ENCODE results near the gene SEC22B. TPM values are rescaled to one million over a fixed set of nuclear protein-coding genes. Genes with fewer than 3 reads are reported as not detected.
"Not testable (repeated sequence)": the region's sequence is repeated elsewhere in the genome, so short reads cannot be mapped to it uniquely, and the experiment has no call there.

SEC22B gene
- total RNA-seq (10 to 100 TPM; 29.8 to 33.9 (median 31.2) TPM), total RNA-seq (45.6 to 100 (median 78.2) reads per million in 29 experiments)
- total RNA-seq (2013): 28.9 TPM

GRCh38 chr1:120176092-120176855 lies at the start of gene SEC22B:
TSS of gene SEC22B (minus strand) at chr1:120176520. CDS start at chr1:120176381, 139 bp downstream.
- ATAC-seq (replicated peaks in 1 of 4): peak; percentile 97 to 99 (median 99)

GRCh38 chr1:120217933-120218332 lies 41.6 kb upstream of the SEC22B start:
- DNase-seq; ATAC-seq (replicated peaks in 1 of 4); H3K27ac ChIP-seq (ENCODE audit: low read length); H3K4me1 Mint-ChIP-seq; H3K4me3 ChIP-seq (ENCODE audit: control insufficient read depth in 1 of 2, extremely low read depth in 1 of 2, low read length in 1 of 2); POLR2A ChIA-PET; H3K36me3 ChIP-seq (ENCODE audit: control insufficient read depth in 2 of 2, extremely low read depth in 1 of 2, insufficient read depth in 1 of 2, low read length in 1 of 2); CTCF ChIA-PET; H3K9me3 Mint-ChIP-seq; H3K4me1 ChIP-seq (ENCODE audit: control insufficient read depth in 1 of 2, extremely low read depth in 1 of 2, insufficient read depth in 2 of 2, low read length in 2 of 2); H3K9me3 ChIP-seq; H3K27me3 Mint-ChIP-seq; H3K36me3 Mint-ChIP-seq; H3K27me3 ChIP-seq (replicated peaks in 1 of 2; ENCODE audit: control insufficient read depth in 2 of 2, extremely low read depth in 1 of 2, insufficient read depth in 2 of 2, low read length in 1 of 2); H3K27ac Mint-ChIP-seq; H3K4me3 Mint-ChIP-seq: not testable (repeated sequence)
- no CpG with 5 or more reads among the region's 2 CpGs for WGBS (ENCODE audit: insufficient coverage)

More at GRCh38 chr1:120176092-120176855, at the start of gene SEC22B:
- Mint-ChIP-seq H3K4me3 (peak within 1 kb of the TSS; percentile 95 to 97 (median 96)), H3K9me3 (no peaks in the 10 kb centered on the region), H3K4me1 (peaks cover 17 to 24% (median 23%) of the 10 kb centered on the region in 3 donors), H3K27me3 (no peaks in the 10 kb centered on the region), H3K27ac (peak within 1 kb of the TSS; percentile 91 to 96), H3K36me3 (no peaks in the 10 kb centered on the region)
- H3K27me3 ChIP-seq (replicated peaks in 1 of 2; ENCODE audit: control insufficient read depth in 2 of 2, extremely low read depth in 1 of 2, insufficient read depth in 2 of 2, low read length in 1 of 2): no peaks in the 10 kb centered on the region
- peak; percentile 77 to 96 (median 87) for DNase-seq
- H3K4me1 ChIP-seq (ENCODE audit: control insufficient read depth in 1 of 2, extremely low read depth in 1 of 2, insufficient read depth in 2 of 2, low read length in 2 of 2): peaks cover 0 to 6% of the 10 kb centered on the region in 2 experiments
- H3K36me3 ChIP-seq (ENCODE audit: control insufficient read depth in 2 of 2, extremely low read depth in 1 of 2, insufficient read depth in 1 of 2, low read length in 1 of 2): no peaks in the 10 kb centered on the region
- ChIA-PET POLR2A (no interaction called here), CTCF (interaction anchor here in 1 of 2 donors (0.8 to 1.0 kb wide), 2 partner anchors 189 to 368 kb away, joined by 3 read pairs; no protein-coding TSS in a partner anchor)
- peak within 1 kb of the TSS; percentile 78 to 92 for H3K4me3 ChIP-seq (ENCODE audit: control insufficient read depth in 1 of 2, extremely low read depth in 1 of 2, low read length in 1 of 2)
- WGBS (ENCODE audit: insufficient coverage): 0% methylated on average over 33 of the region's 39 CpGs
- no peaks in the 10 kb centered on the region for H3K9me3 ChIP-seq
- peak within 1 kb of the TSS; percentile 72 for H3K27ac ChIP-seq (ENCODE audit: low read length)

- WGBS (ENCODE audit: insufficient coverage): no CpG with 5 or more reads among the region's 3 CpGs
- DNase-seq; ATAC-seq (replicated peaks in 1 of 4); H3K4me3 Mint-ChIP-seq; CTCF ChIA-PET; H3K4me3 ChIP-seq (ENCODE audit: control insufficient read depth in 1 of 2, extremely low read depth in 1 of 2, low read length in 1 of 2); H3K27ac Mint-ChIP-seq; POLR2A ChIA-PET; H3K4me1 ChIP-seq (ENCODE audit: control insufficient read depth in 1 of 2, extremely low read depth in 1 of 2, insufficient read depth in 2 of 2, low read length in 2 of 2); H3K4me1 Mint-ChIP-seq; H3K36me3 Mint-ChIP-seq; H3K36me3 ChIP-seq (ENCODE audit: control insufficient read depth in 2 of 2, extremely low read depth in 1 of 2, insufficient read depth in 1 of 2, low read length in 1 of 2); H3K27me3 ChIP-seq (replicated peaks in 1 of 2; ENCODE audit: control insufficient read depth in 2 of 2, extremely low read depth in 1 of 2, insufficient read depth in 2 of 2, low read length in 1 of 2); H3K27ac ChIP-seq (ENCODE audit: low read length); H3K27me3 Mint-ChIP-seq; H3K9me3 ChIP-seq; H3K9me3 Mint-ChIP-seq: not testable (repeated sequence)
Observed at GRCh38 chr1:120217175-120217929, 41.0 kb upstream of the SEC22B start.

GRCh38 chr1:120213606-120214005 lies 37.3 kb upstream of the SEC22B start:
- WGBS (ENCODE audit: insufficient coverage): no CpG with 5 or more reads among the region's 2 CpGs
- H3K4me3 Mint-ChIP-seq; H3K4me1 ChIP-seq (ENCODE audit: control insufficient read depth in 1 of 2, extremely low read depth in 1 of 2, insufficient read depth in 2 of 2, low read length in 2 of 2); H3K4me3 ChIP-seq (ENCODE audit: control insufficient read depth in 1 of 2, extremely low read depth in 1 of 2, low read length in 1 of 2); H3K27me3 ChIP-seq (replicated peaks in 1 of 2; ENCODE audit: control insufficient read depth in 2 of 2, extremely low read depth in 1 of 2, insufficient read depth in 2 of 2, low read length in 1 of 2); H3K9me3 ChIP-seq; H3K27ac Mint-ChIP-seq; H3K36me3 Mint-ChIP-seq; H3K36me3 ChIP-seq (ENCODE audit: control insufficient read depth in 2 of 2, extremely low read depth in 1 of 2, insufficient read depth in 1 of 2, low read length in 1 of 2); H3K9me3 Mint-ChIP-seq; H3K27me3 Mint-ChIP-seq; POLR2A ChIA-PET; H3K4me1 Mint-ChIP-seq; H3K27ac ChIP-seq (ENCODE audit: low read length); DNase-seq; CTCF ChIA-PET: not testable (repeated sequence)
- ATAC-seq (replicated peaks in 1 of 4): peak; percentile 62 to 68 (median 67)

- DNase-seq; H3K27ac Mint-ChIP-seq; H3K36me3 Mint-ChIP-seq; H3K4me1 Mint-ChIP-seq; H3K4me3 Mint-ChIP-seq; H3K9me3 ChIP-seq; ATAC-seq (replicated peaks in 1 of 4); H3K27ac ChIP-seq (ENCODE audit: low read length); H3K9me3 Mint-ChIP-seq; H3K27me3 ChIP-seq (replicated peaks in 1 of 2; ENCODE audit: control insufficient read depth in 2 of 2, extremely low read depth in 1 of 2, insufficient read depth in 2 of 2, low read length in 1 of 2); CTCF ChIA-PET; POLR2A ChIA-PET; H3K36me3 ChIP-seq (ENCODE audit: control insufficient read depth in 2 of 2, extremely low read depth in 1 of 2, insufficient read depth in 1 of 2, low read length in 1 of 2); H3K4me1 ChIP-seq (ENCODE audit: control insufficient read depth in 1 of 2, extremely low read depth in 1 of 2, insufficient read depth in 2 of 2, low read length in 2 of 2); H3K27me3 Mint-ChIP-seq; H3K4me3 ChIP-seq (ENCODE audit: control insufficient read depth in 1 of 2, extremely low read depth in 1 of 2, low read length in 1 of 2): not testable (repeated sequence)
- no CpG with 5 or more reads among the region's 6 CpGs for WGBS (ENCODE audit: insufficient coverage)
Observed at GRCh38 chr1:120210754-120211153, 34.4 kb upstream of the SEC22B start.

GRCh38 chr1:120196863-120197775 lies 20.8 kb upstream of the SEC22B start:
- POLR2A ChIA-PET; H3K9me3 Mint-ChIP-seq; H3K4me1 ChIP-seq (ENCODE audit: control insufficient read depth in 1 of 2, extremely low read depth in 1 of 2, insufficient read depth in 2 of 2, low read length in 2 of 2); H3K9me3 ChIP-seq; H3K27me3 ChIP-seq (replicated peaks in 1 of 2; ENCODE audit: control insufficient read depth in 2 of 2, extremely low read depth in 1 of 2, insufficient read depth in 2 of 2, low read length in 1 of 2); H3K36me3 ChIP-seq (ENCODE audit: control insufficient read depth in 2 of 2, extremely low read depth in 1 of 2, insufficient read depth in 1 of 2, low read length in 1 of 2); H3K4me1 Mint-ChIP-seq; H3K27me3 Mint-ChIP-seq; H3K27ac ChIP-seq (ENCODE audit: low read length); DNase-seq; CTCF ChIA-PET; H3K36me3 Mint-ChIP-seq: not testable (repeated sequence)
- peak overlapping the region in 1 of 2 donors; percentile 17 for H3K4me3 ChIP-seq (ENCODE audit: control insufficient read depth in 1 of 2, extremely low read depth in 1 of 2, low read length in 1 of 2)
- WGBS (ENCODE audit: insufficient coverage): 7% methylated on average over 22 of the region's 55 CpGs
- H3K27ac Mint-ChIP-seq: peak overlapping the region in 1 of 2 donors; percentile 27
- peak overlapping the region; percentile 60 to 75 (median 70) for H3K4me3 Mint-ChIP-seq
- peak; percentile 42 to 71 (median 56) for ATAC-seq (replicated peaks in 1 of 4)
